Karpas-422 (cell line): ENCODE measurements around the gene CROCC2. TPM values are rescaled to one million over a fixed set of nuclear protein-coding genes. Genes with fewer than 3 reads are reported as not detected.

Experiments
- DNase-seq: peaks from one replicate; pipeline ENCODE4 v3.0.0-alpha.2; 2015
- H2AFZ ChIP-seq: fragments of 200-600 bp; sonication (generic); 2 replicates; pipeline ENCODE4 v1.6.1; 2014; ENCODE audit warnings: antibody characterized with exemption, low read length, mixed read lengths
- H3K27ac ChIP-seq: fragments of 200-600 bp; sonication (generic); 2 replicates; pipeline ENCODE4 v1.5.1; 2014; ENCODE audit warnings: mild to moderate bottlenecking, low read length, moderate library complexity
- H3K27me3 ChIP-seq: fragments of 200-600 bp; sonication (generic); 2 replicates; pipeline ENCODE4 v1.6.1; 2014; ENCODE audit warnings: low read length, mixed read lengths
- H3K36me3 ChIP-seq: fragments of 200-600 bp; sonication (generic); 2 replicates; pipeline ENCODE4 v1.6.1; 2014; ENCODE audit warnings: low read length, mixed read lengths; ENCODE audit not compliant: insufficient read depth
- H3K4me1 ChIP-seq: fragments of 200-600 bp; sonication (generic); 2 replicates; pipeline ENCODE4 v1.6.1; 2014; ENCODE audit warnings: mild to moderate bottlenecking, low read length, mixed read lengths
- H3K4me2 ChIP-seq: fragments of 200-600 bp; sonication (generic); 2 replicates; pipeline ENCODE4 v1.6.1; 2014; ENCODE audit warnings: low read length, low read depth, mild to moderate bottlenecking; ENCODE audit not compliant: poor library complexity, severe bottlenecking
- H3K4me3 ChIP-seq: fragments of 200-600 bp; sonication (generic); 2 replicates; pipeline ENCODE4 v1.5.1; 2014; ENCODE audit warnings: mild to moderate bottlenecking, antibody characterized with exemption, low read length, mixed read lengths
- H3K79me2 ChIP-seq: fragments of 200-600 bp; sonication (generic); 2 replicates; pipeline ENCODE4 v1.6.1; 2014; ENCODE audit warnings: mild to moderate bottlenecking, low read length, mixed read lengths
- H3K9ac ChIP-seq: fragments of 200-600 bp; sonication (generic); 2 replicates; pipeline ENCODE4 v1.6.0; 2014; ENCODE audit warnings: low read length
- H3K9me2 ChIP-seq: fragments of 200-600 bp; sonication (generic), shearing (Covaris generic); replicated peaks from 2 replicates; pipeline ENCODE4 v1.6.0; 2014; ENCODE audit warnings: mild to moderate bottlenecking, low read length, moderate library complexity; ENCODE audit not compliant: insufficient read depth
- H3K9me3 ChIP-seq: fragments of 300-700, 200-600 bp; sonication (generic); 2 replicates; pipeline ENCODE4 v1.6.1; 2014; ENCODE audit warnings: low read length, mixed read lengths
- H4K20me1 ChIP-seq: fragments of 200-600 bp; sonication (generic); 2 replicates; pipeline ENCODE4 v1.6.1; 2014; ENCODE audit warnings: mild to moderate bottlenecking, antibody characterized with exemption, low read length, low read depth; ENCODE audit not compliant: insufficient read depth
- total RNA-seq: library from RNA; depleted of rRNA; stranded (reverse); fragments of >200 nt; shearing (Covaris generic); gene quantifications from 2 replicates; pipeline ENCODE4 v1.2.3, GENCODE V29; 2014; ENCODE audit warnings: low replicate concordance

The CROCC2 gene
- total RNA-seq, 1 experiment from 2014 or later = not detected

DNA sequence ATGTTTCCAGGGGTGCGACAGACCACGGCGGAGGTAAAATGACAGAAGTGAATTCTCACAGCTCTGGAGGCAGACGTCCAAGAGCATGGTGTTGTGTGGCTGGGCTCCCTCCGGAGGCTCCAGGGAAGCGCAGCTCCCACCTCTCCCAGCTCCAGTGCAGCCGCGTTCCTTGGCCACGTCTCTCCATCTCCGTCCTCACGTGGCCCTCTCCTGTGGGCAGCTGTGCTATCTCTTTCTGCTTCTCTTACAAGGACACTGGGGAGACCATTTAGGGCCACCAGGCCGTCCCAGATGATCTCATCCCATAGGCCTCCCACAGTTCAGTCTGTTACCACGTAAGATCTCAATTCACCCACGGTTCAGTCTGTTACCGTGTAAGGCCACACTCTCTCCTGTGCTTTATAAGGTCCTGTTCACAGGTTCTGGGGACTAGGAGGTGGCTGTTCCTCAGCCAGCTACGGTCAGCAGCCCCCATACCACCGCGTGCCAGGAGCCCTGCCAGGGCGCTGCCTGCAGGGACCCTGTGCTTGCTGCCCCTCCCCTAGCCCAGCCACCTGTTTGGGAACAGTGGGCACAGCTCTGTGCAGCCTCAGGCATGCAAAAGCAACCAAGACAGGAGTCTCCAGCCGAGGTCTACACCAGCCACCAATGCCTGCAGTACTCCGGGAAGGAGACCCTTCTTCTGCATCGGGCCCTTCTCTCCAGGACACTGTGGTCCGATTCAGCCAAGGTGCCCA, 7.2 kb upstream of the CROCC2 start:
- Histone ChIP-seq H3K4me1 (0 out of 2 replicates have a peak, but pooled peaks cover 2% of the 10 kb centered on the region), H3K9ac (no peak overlapping the region), H4K20me1 (no peaks in the 10 kb centered on the region), H2AFZ (no peak overlapping the region), H3K9me2 (no peaks in the 10 kb centered on the region), H3K4me2 (no peak overlapping the region), H3K27me3 (no peaks in the 10 kb centered on the region), H3K79me2 (no peaks in the 10 kb centered on the region), H3K9me3 (no peaks in the 10 kb centered on the region), H3K27ac (no peak overlapping the region), H3K36me3 (no peaks in the 10 kb centered on the region), H3K4me3 (no peak overlapping the region)
- DNase-seq = no peak

DNA sequence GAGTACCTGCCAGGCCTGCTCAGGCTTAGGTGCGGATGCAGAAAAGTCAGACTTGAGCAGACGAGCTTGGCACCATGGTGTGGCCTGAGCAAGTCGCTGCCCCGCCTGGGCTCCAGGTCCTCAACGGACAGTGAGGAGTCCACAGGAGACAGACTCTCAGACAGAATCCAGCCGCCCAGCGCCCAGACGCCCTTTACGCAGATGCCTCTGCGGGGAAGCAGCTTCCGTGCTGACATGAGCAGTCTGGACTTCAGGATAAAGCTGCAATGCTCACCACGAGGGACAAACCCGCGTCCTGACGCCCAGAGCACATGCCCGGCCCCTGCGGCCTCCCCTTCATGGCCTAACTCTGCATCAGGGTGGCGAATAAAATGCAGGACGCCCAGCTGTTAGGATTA, 6.7 kb upstream of the CROCC2 start:
- H3K9me3 ChIP-seq = no peaks in the 10 kb centered on the region
- no peaks in the 10 kb centered on the region for H3K27me3 ChIP-seq
- 0 out of 2 replicates have a peak, but pooled peaks cover 2% of the 10 kb centered on the region for H3K4me1 ChIP-seq
- H3K36me3 ChIP-seq = no peaks in the 10 kb centered on the region
- no peak overlapping the region for H2AFZ ChIP-seq
- H3K4me2 ChIP-seq = no peak overlapping the region
- H3K9ac ChIP-seq = no peak overlapping the region
- H3K79me2 ChIP-seq = no peaks in the 10 kb centered on the region
- no peak overlapping the region for H3K4me3 ChIP-seq
- no peaks in the 10 kb centered on the region for H4K20me1 ChIP-seq
- DNase-seq = no peak
- H3K27ac ChIP-seq = no peak overlapping the region
- no peaks in the 10 kb centered on the region for H3K9me2 ChIP-seq

DNA sequence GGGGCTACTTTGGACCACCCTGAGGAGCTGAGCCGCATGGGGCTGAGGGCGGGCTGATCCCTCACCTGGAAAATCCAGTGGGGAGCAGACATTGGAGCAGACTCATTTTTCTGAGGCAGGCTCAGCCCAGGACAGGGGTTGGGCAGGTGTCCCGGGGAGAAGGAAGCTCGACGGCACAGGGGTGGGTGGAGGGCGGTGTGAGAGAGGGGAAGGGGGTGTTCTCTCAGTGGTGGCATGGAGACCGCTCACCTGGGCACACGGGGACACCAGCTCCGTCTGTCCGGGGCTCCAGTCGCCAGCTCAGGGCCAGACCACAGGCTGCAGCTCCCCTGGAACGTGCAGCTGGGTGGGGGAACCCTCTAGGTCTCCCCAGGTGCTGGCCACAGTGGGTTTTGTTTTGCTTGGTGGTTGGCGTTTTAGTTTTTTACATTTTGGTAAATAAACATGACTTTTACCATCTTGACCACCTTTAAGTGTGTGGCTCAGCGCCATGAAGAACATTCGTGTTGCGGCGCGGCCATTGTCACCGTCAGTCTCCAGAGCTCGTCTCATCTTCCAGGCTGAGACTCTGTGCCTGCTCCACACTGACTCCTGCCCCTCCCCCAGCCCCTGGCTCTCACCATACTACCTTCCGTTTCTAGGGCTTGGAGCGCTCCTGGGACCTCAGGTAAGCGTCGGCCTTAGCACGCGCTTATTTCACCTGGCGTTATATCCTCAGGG, 5.8 kb upstream of the CROCC2 start:
- H3K9ac ChIP-seq = no peak overlapping the region
- no peak overlapping the region for H3K4me3 ChIP-seq
- H3K79me2 ChIP-seq = no peaks in the 10 kb centered on the region
- no peaks in the 10 kb centered on the region for H3K9me2 ChIP-seq
- no peaks in the 10 kb centered on the region for H3K27me3 ChIP-seq
- no peak overlapping the region for H3K4me2 ChIP-seq
- DNase-seq = no peak
- peaks cover 2% of the 10 kb centered on the region; the same call in 1 of the 2 replicates for H3K4me1 ChIP-seq
- H4K20me1 ChIP-seq = no peaks in the 10 kb centered on the region
- H3K9me3 ChIP-seq = no peaks in the 10 kb centered on the region
- no peak overlapping the region for H3K27ac ChIP-seq
- no peaks in the 10 kb centered on the region for H3K36me3 ChIP-seq
- no peak overlapping the region for H2AFZ ChIP-seq

DNA sequence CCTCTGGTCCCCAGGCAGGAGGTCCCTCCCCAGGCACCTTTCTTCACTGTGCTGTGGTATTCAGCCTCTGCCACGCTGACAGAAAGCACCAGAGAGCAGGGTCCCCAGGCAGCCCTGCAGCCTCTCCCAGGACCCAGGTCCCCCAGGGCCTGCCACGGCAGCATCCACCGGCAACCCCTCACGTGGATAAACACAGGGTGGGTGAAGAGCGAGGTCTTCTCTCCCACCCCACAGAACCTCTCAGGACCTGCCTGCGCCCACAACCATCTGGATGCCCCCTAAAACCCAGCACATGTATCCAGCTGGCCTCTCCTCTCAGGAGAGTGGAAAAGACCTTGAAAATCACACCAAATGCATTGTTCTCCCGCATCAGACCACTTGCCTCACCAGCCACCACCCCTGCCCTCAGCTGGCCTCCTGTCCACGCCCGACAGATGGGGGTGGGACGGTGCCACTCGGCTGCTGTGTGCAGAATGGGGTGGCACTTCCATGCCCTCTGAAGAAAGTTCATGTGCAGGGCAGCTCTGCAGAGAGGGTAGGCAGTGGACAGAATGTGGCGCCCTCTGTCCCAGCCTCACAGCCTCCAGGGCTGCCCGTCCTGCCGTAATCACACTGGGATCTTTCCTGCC, 4.0 kb upstream of the CROCC2 start:
- no peak overlapping the region for H3K27ac ChIP-seq
- no peak overlapping the region for H3K4me2 ChIP-seq
- no peaks in the 10 kb centered on the region for H3K27me3 ChIP-seq
- H3K9me2 ChIP-seq = no peaks in the 10 kb centered on the region
- no peak overlapping the region for H3K4me3 ChIP-seq
- no peak overlapping the region for H3K9ac ChIP-seq
- no peak overlapping the region for H2AFZ ChIP-seq
- H3K4me1 ChIP-seq = peaks cover 2% of the 10 kb centered on the region; the same call in 1 of the 2 replicates
- no peaks in the 10 kb centered on the region for H4K20me1 ChIP-seq
- H3K36me3 ChIP-seq = no peaks in the 10 kb centered on the region
- H3K79me2 ChIP-seq = no peaks in the 10 kb centered on the region
- no peaks in the 10 kb centered on the region for H3K9me3 ChIP-seq
- no peak for DNase-seq

DNA sequence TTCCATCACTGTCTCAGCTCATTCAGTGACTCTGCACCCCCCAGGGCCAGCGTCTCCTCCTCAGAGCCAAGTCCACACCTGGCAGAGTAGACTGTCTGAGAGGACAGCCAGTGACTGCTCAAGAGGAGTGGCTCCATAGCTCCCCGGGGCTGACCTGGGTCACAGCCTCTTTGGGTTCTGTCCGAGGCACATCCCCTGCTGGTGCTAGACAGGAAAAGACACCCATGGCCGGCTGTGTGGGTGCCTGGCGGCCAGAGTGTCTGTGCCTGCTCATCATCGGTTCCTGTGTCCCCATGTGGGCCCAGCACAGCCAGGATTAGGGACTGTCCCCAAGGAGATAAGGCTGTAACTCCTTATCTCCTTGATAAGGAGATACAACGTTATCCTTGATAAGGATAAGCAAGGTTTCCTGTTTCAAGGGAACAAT, 3.5 kb upstream of the CROCC2 start:
- no peaks in the 10 kb centered on the region for H3K27me3 ChIP-seq
- no peak overlapping the region for H3K4me2 ChIP-seq
- H3K4me1 ChIP-seq = peaks cover 2% of the 10 kb centered on the region; the same call in 1 of the 2 replicates
- H3K9ac ChIP-seq = no peak overlapping the region
- no peaks in the 10 kb centered on the region for H4K20me1 ChIP-seq
- H3K4me3 ChIP-seq = no peak overlapping the region
- no peak for DNase-seq
- no peaks in the 10 kb centered on the region for H3K36me3 ChIP-seq
- no peaks in the 10 kb centered on the region for H3K9me3 ChIP-seq
- H2AFZ ChIP-seq = no peak overlapping the region
- H3K9me2 ChIP-seq = no peaks in the 10 kb centered on the region
- no peaks in the 10 kb centered on the region for H3K79me2 ChIP-seq
- H3K27ac ChIP-seq = no peak overlapping the region

DNA sequence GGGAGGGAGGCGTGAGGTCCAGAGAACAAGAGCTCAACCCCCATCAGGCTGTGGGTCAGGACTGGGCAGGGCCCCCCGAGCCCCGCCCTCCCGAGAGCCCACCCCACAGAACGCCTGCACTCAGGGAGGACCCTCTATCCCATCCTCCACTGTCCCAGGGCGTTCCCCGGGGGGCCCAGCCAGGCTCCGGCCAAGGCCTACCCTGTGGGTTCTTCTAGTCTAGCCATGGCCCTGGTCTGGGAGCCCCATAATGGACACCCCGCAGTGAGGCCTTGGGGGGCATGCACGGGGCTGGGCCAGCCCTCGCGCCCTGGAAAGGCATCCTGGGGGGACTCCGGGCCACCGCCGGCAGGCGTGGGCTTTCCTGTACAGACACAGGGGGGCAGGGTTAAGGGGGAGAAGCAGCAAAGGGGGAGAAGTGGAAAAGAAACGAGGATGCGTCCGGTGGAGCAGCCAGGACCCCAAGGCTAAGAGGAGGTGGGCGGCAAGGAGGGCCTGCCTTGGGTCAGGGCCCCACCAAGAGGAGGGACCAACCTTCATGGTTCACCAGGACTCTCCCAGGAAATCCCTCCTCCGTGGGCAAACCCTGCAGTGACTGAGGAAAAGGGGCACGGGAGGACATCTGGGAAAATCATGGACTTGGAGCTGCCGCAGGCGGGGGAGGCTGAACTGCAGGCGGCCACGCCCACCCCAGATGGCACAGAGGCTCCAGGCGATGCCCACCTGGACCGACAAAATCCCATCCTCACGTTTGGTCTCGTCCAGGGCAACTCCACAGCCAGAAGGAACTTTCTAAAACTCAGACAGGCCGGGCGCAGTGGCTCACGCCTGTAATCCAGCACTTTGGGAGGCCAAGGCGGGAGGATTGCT, 2.7 kb upstream of the CROCC2 start:
- H3K36me3 ChIP-seq = no peaks in the 10 kb centered on the region
- H3K27ac ChIP-seq = no peak overlapping the region
- H3K9me3 ChIP-seq = no peaks in the 10 kb centered on the region
- no peak overlapping the region for H3K4me3 ChIP-seq
- no peak overlapping the region for H2AFZ ChIP-seq
- H3K9ac ChIP-seq = no peak overlapping the region
- no peaks in the 10 kb centered on the region for H4K20me1 ChIP-seq
- H3K4me2 ChIP-seq = no peak overlapping the region
- H3K9me2 ChIP-seq = no peaks in the 10 kb centered on the region
- no peaks in the 10 kb centered on the region for H3K27me3 ChIP-seq
- peaks cover 2% of the 10 kb centered on the region; the same call in 1 of the 2 replicates for H3K4me1 ChIP-seq
- no peaks in the 10 kb centered on the region for H3K79me2 ChIP-seq
- DNase-seq = no peak

DNA sequence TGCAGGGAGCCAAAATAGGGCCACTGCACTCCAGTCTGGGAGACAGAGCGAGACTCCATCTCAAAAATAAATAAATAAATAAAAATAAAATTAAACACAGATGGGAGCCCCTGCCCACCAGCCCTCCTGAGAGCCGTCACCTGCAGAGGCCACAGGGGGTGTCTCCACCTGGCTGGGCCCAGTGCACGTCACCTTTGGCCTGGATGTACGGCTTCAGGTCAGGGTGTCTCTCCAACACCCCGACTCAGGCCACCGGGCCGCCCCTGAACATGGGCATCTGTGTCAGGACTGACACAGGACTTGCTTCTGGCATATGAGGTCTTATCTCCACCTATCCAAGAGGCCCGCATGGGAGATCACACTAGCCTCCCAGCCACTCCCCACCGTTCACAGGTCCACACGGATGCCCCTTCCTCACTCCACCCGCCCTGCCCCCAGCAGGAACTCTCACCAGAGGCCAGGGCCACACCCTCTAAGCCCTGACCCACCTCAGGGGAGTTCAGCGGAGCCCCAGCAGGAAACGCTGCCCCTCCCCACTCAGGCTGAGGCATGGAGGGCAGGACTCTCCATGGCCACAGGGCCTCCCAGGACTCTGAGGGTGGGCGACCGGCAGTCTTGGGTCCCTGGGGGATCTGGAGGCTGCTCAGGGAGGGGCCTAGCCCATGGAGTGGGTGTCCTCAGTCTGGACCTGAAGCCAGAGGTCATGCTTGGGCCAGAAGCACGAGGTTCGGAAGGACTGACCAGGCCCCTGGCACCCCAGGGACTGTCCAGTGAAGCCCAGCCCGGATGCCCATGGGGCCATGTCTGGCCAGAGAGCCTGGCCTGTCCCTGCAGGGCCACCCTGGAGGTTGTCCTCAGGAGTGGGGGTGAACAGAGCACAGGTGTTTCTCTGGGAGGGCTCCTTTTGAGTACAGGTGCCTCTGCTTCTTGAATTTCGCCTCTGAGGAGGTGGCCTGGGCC, 1.6 kb upstream of the CROCC2 start:
- peaks cover 2% of the 10 kb centered on the region; the same call in 1 of the 2 replicates for H3K4me1 ChIP-seq
- H2AFZ ChIP-seq = no peak overlapping the region
- no peaks in the 10 kb centered on the region for H3K36me3 ChIP-seq
- no peaks in the 10 kb centered on the region for H3K9me3 ChIP-seq
- no peaks in the 10 kb centered on the region for H3K27me3 ChIP-seq
- H3K79me2 ChIP-seq = no peaks in the 10 kb centered on the region
- H3K9me2 ChIP-seq = no peaks in the 10 kb centered on the region
- H3K9ac ChIP-seq = no peak overlapping the region
- no peak overlapping the region for H3K4me2 ChIP-seq
- no peak for DNase-seq
- no peaks in the 10 kb centered on the region for H4K20me1 ChIP-seq
- H3K27ac ChIP-seq = no peak overlapping the region
- H3K4me3 ChIP-seq = no peak overlapping the region
